RWPE2 (cell line): ENCODE measurements around the gene KIF18A.

Experiments used
- ATAC-seq: fragments of 200-7000 bp; cut with Tn5 transposase; 3 replicates; pipeline ENCODE4 v1.9.1; 2021; ENCODE audit warnings: low read depth
- DNase-seq: peaks from one replicate; pipeline ENCODE4 v3.0.0-alpha.2; 2020; ENCODE audit warnings: low spot score
- H3K27ac ChIP-seq: fragments of 450-650 bp; 2 replicates; pipeline ENCODE4 v1.5.1; 2017; ENCODE audit warnings: mild to moderate bottlenecking; ENCODE audit not compliant: poor library complexity, severe bottlenecking
- H3K27me3 ChIP-seq: fragments of 250-450 bp; sonication (Bioruptor Pico); 2 replicates; pipeline ENCODE4 v1.5.1; 2021; ENCODE audit warnings: mild to moderate bottlenecking, moderate library complexity; ENCODE audit not compliant: insufficient read depth, poor library complexity, severe bottlenecking
- H3K36me3 ChIP-seq: fragments of 250-450 bp; sonication (Bioruptor Pico); 2 replicates; pipeline ENCODE4 v1.5.1; 2020; ENCODE audit warnings: low read depth, mild to moderate bottlenecking, moderate library complexity
- H3K4me1 ChIP-seq: fragments of 250-450 bp; sonication (Bioruptor Pico); 2 replicates; pipeline ENCODE4 v1.5.1; 2021; ENCODE audit warnings: mild to moderate bottlenecking, moderate library complexity; ENCODE audit not compliant: insufficient read depth, poor library complexity, severe bottlenecking
- H3K4me3 ChIP-seq: fragments of 250-450 bp; sonication (Bioruptor Pico); 2 replicates; pipeline ENCODE4 v1.5.1; 2021; ENCODE audit warnings: mild to moderate bottlenecking, moderate library complexity; ENCODE audit not compliant: severe bottlenecking
- H3K9me3 ChIP-seq: fragments of 250-450 bp; sonication (Bioruptor Pico); 2 replicates; pipeline ENCODE4 v1.5.1; 2021; ENCODE audit warnings: mild to moderate bottlenecking, moderate library complexity; ENCODE audit not compliant: severe bottlenecking
- TF ChIP-seq, protein P1 (sequence below): fragments of 450-650 bp; IDR thresholded peaks from one replicate; pipeline ENCODE4 v1.5.1; 2017; ENCODE audit warnings: mild to moderate bottlenecking, moderate library complexity; ENCODE audit not compliant: poor library complexity, severe bottlenecking

The KIF18A gene

DNA sequence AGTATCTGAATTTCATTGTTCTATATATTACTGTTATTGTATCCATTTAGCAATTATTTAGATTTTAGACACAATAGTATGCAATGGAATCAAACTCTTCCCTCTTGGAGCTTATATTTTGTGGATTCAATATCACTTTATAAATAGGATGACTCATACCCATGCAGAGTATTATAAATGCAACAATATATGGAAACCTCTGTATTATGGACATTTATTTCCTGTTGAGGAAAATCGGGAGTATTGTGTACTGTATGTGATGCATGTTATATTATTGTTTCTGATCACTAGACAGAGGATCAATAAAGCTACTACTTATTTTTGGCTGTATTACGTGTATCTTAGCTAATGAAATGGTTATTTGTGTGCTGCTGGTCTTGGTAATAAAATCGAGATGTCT lies 1.0 kb upstream of the KIF18A start:
- Histone ChIP-seq H3K4me3 (peak overlapping the region; percentile 59), H3K4me1 (peaks cover 46% of the 10 kb centered on the region)

DNA sequence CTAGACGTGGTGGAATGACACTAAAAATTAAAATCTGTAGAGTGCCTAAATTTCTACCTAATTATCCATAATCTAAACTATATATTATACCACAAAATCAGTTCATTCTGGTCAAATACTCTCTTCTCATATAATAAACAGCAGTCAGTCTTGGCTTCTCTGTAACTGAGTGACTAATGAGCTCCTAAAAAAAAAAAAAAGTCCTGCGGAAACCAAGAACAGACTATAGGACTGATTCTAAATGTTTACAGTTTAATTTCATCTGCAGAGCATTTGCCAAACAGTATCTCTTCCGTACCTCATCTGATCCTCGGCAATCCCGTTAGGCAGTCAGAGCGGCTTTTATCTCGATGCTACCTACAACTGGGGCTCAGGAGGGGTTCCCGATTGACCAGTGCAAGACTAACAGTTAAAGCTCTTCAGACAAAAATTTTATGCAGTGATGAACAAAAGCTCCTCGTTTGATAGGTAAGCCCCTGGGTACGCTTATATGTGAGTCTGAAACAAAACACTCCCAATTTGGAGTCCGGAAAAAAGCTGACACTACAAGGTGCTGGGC lies 686 bp downstream of the KIF18A start:
- TF ChIP-seq, protein P1, sequence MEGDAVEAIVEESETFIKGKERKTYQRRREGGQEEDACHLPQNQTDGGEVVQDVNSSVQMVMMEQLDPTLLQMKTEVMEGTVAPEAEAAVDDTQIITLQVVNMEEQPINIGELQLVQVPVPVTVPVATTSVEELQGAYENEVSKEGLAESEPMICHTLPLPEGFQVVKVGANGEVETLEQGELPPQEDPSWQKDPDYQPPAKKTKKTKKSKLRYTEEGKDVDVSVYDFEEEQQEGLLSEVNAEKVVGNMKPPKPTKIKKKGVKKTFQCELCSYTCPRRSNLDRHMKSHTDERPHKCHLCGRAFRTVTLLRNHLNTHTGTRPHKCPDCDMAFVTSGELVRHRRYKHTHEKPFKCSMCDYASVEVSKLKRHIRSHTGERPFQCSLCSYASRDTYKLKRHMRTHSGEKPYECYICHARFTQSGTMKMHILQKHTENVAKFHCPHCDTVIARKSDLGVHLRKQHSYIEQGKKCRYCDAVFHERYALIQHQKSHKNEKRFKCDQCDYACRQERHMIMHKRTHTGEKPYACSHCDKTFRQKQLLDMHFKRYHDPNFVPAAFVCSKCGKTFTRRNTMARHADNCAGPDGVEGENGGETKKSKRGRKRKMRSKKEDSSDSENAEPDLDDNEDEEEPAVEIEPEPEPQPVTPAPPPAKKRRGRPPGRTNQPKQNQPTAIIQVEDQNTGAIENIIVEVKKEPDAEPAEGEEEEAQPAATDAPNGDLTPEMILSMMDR = no peak
- Histone ChIP-seq H3K4me1 (peaks cover 55% of the 10 kb centered on the region), H3K9me3 (no peaks in the 10 kb centered on the region), H3K27me3 (no peaks in the 10 kb centered on the region), H3K36me3 (peaks cover 13% of the 10 kb centered on the region), H3K4me3 (peak overlapping the region; percentile 59), H3K27ac (peak overlapping the region; percentile 80)
- ATAC-seq (peak; percentile 2; the same call in 2 of the 3 replicates), DNase-seq (no peak)

More for the DNA sequence above, 1.0 kb upstream of the KIF18A start:
- no peak for ATAC-seq
- peaks cover 30% of the 10 kb centered on the region for H3K36me3 ChIP-seq
- H3K9me3 ChIP-seq = no peaks in the 10 kb centered on the region
- DNase-seq = no peak
- H3K27me3 ChIP-seq = no peaks in the 10 kb centered on the region
- TF ChIP-seq, protein P1 = no peak
- peak overlapping the region; percentile 80 for H3K27ac ChIP-seq

DNA sequence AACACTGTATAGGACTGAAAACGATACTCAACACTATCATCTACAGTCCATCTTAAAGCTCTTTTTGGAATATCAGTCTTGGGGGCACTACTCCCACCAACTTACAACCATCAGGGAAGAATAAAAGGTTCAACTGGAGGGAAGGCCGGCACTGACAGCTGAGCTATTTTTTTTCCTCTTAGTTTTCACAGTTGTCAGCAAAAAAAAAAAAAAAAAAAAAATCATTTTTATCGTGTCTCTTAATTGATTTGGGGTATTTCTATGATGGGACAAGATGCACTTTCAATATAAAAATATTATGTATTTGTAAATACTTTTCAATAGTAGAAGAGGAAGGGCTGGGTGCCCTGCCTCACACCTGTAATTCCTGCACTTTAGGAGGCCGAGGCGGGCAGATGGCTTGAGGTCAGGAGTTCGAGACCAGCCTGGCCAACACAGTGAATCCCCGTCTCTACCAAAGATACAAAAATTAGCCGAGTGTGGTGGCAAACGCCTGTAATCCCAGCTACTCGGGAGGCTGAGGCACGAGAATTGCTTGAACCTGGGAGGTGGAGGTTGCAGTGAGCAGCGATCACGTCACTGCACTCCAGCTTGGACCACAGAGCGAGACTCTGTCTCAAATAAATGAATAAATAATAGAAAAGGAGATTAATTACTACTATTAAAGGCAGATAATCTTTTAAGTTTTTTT lies 1.5 kb downstream of the KIF18A start:
- DNase-seq (no peak), ATAC-seq (no peak)
- H3K4me3 ChIP-seq = peak overlapping the region; percentile 59
- peaks cover 8% of the 10 kb centered on the region; the same call in 1 of the 2 replicates for H3K36me3 ChIP-seq
- peaks cover 52% of the 10 kb centered on the region for H3K4me1 ChIP-seq
- H3K9me3 ChIP-seq = no peaks in the 10 kb centered on the region
- no peaks in the 10 kb centered on the region for H3K27me3 ChIP-seq
- peak overlapping the region; percentile 80 for H3K27ac ChIP-seq
- TF ChIP-seq, protein P1 = no peak

DNA sequence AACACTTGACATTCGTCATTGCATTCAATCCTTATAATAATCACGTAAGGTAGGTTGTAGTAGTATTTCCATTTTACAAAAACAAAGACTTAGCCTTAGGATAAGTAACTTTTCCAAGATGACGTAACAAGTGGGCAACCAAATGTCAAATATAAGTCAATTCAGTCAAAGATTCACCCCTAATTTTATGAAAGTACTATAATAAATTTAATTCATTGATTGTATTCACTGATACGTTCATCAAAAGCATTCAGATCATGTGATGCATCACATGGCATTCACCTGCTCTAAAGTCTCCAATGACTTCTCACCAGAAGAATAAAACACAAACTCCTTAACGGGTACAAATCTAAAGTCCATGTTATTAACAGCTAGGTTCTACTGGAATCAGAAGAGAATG lies 2.1 kb downstream of the KIF18A start:
- no peak for ATAC-seq
- H3K4me3 ChIP-seq = no peak overlapping the region
- TF ChIP-seq, protein P1 = no peak
- peaks cover 45% of the 10 kb centered on the region for H3K4me1 ChIP-seq
- H3K36me3 ChIP-seq = 0 out of 2 replicates have a peak, but pooled peaks cover 3% of the 10 kb centered on the region
- H3K9me3 ChIP-seq = no peaks in the 10 kb centered on the region
- no peaks in the 10 kb centered on the region for H3K27me3 ChIP-seq
- H3K27ac ChIP-seq = no peak overlapping the region
- no peak for DNase-seq

DNA sequence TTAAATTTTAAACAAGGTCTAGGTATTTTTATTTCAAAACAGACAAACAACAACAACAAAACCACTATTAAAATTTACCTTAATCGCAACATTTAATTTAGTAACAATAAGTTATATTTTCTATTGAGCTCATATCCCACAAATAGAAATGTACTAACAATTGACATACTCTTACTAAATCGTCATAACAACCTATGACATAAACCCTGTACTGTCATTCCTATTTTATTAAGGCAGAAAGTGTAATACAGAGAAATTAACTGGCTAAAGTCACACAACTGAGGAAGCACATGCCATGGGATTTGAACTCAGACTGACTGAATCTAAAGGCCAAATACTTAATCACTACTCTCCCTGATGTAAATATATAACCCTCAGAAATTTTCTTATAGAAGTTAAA lies 3.0 kb downstream of the KIF18A start:
- TF ChIP-seq, protein P1 = no peak
- Histone ChIP-seq H3K4me1 (peaks cover 45% of the 10 kb centered on the region), H3K9me3 (no peaks in the 10 kb centered on the region), H3K4me3 (no peak overlapping the region), H3K36me3 (0 out of 2 replicates have a peak, but pooled peaks cover 3% of the 10 kb centered on the region), H3K27ac (no peak overlapping the region), H3K27me3 (no peaks in the 10 kb centered on the region)
- no peak for DNase-seq
- no peak for ATAC-seq
